Muscle of back (tissue), 11 donors: ENCODE measurements around the gene CDC16. TPM values are rescaled to one million over a fixed set of nuclear protein-coding genes. Genes with fewer than 3 reads are reported as not detected.
"Not testable (repeated sequence)": the region's sequence is repeated elsewhere in the genome, so short reads cannot be mapped to it uniquely, and the experiment has no call there.

Experiments
- DNase-seq, 3 donors: peaks; one replicate each; pipeline versions ENCODE4 v3.0.0 to v3.0.0-alpha.2; 2013
- polyA plus RNA-seq, 10 donors: library from polyadenylated mRNA; unstranded; fragments of 120-200 nt; gene quantifications; one replicate each; pipeline ENCODE4 v1.2.1, GENCODE V29; 2013; ENCODE audit not compliant: insufficient read length in 10 of 10

Gene CDC16
- polyA plus RNA-seq, 10 donors, result 59.8 to 101 (median 75.5) TPM

- peak in 1 of 3 donors; percentile 21 for DNase-seq
Observed at GRCh38 chr13:114226088-114226487, 8.6 kb upstream of the CDC16 start.

- peak; percentile 74 to 91 (median 84) for DNase-seq
Observed at GRCh38 chr13:114226699-114227323, 7.9 kb upstream of the CDC16 start.

GRCh38 chr13:114227528-114227927 is 7.2 kb upstream of the CDC16 start:
- DNase-seq, result no peak

- DNase-seq, result no peak
Observed at GRCh38 chr13:114228176-114228575, 6.5 kb upstream of the CDC16 start.

GRCh38 chr13:114229506-114229905 is 5.2 kb upstream of the CDC16 start:
- no peak for DNase-seq

GRCh38 chr13:114230117-114230516 is 4.6 kb upstream of the CDC16 start:
- no peak for DNase-seq

- no peak for DNase-seq
Observed at GRCh38 chr13:114230575-114230974, 4.1 kb upstream of the CDC16 start.

GRCh38 chr13:114231886-114232285 is 2.8 kb upstream of the CDC16 start:
- no peak for DNase-seq

GRCh38 chr13:114234266-114234644 is 442 bp upstream of the CDC16 start:
- no peak for DNase-seq

- peak in 1 of 3 donors; percentile 7 for DNase-seq
Observed at GRCh38 chr13:114235697-114236096, 1.0 kb downstream of the CDC16 start.

- no peak for DNase-seq
Observed at GRCh38 chr13:114236227-114236626, 1.5 kb downstream of the CDC16 start.

- no peak for DNase-seq
Observed at GRCh38 chr13:114237415-114238112, 2.9 kb downstream of the CDC16 start.

GRCh38 chr13:114241918-114242317 is 7.2 kb downstream of the CDC16 start:
- no peak for DNase-seq

GRCh38 chr13:114243971-114244370 is 9.3 kb downstream of the CDC16 start:
- DNase-seq, result no peak

- no peak for DNase-seq
Observed at GRCh38 chr13:114244637-114245036, 9.9 kb downstream of the CDC16 start.

- DNase-seq, result peak in 1 of 3 donors; percentile 34
Observed at GRCh38 chr13:114248011-114248410, 13.3 kb downstream of the CDC16 start.

- no peak for DNase-seq
Observed at GRCh38 chr13:114249077-114249476, 14.4 kb downstream of the CDC16 start.

- not testable (repeated sequence) for DNase-seq
Observed at GRCh38 chr13:114251639-114252440, 17.1 kb downstream of the CDC16 start.

- no peak for DNase-seq
Observed at GRCh38 chr13:114256547-114256946, 21.9 kb downstream of the CDC16 start.

- DNase-seq, result no peak
Observed at GRCh38 chr13:114257014-114257413, 22.3 kb downstream of the CDC16 start.

GRCh38 chr13:114258589-114258988 is 23.9 kb downstream of the CDC16 start:
- DNase-seq, result no peak

- DNase-seq, result no peak
Observed at GRCh38 chr13:114259374-114259773, 24.7 kb downstream of the CDC16 start.

GRCh38 chr13:114259974-114260373 is 25.3 kb downstream of the CDC16 start:
- DNase-seq, result no peak
